Measurements from ENCODE around the gene EBF3. TPM values are rescaled to one million over a fixed set of nuclear protein-coding genes. Genes with fewer than 3 reads are reported as not detected.
A peak's percentile ranks its signal among the peaks of the same experiment; 100 is the strongest.

Gene EBF3
- total and polyA plus RNA-seq, 2 experiments from 2014 or later: 0.27 to 0.49 TPM

DNA sequence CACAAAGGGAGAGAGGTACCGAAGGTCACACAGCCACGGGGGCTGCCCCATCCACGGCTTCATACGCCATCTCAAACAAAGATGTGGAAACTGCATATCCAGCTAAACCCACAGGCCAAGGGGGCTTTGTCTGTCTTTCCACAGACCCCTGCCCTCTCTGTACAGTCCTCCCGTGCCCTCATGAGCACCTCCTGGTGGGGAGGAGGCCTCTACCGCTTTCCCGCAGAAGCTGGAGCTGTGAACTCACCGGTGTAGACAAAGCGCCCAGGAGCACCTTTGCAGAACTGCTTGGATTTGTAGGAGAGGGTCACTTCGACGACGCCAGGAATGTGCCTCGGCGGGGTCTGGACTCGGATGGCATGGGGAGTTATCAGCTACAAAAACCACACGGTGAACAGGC, 97.2 kb downstream of the EBF3 start:
- H2AFZ ChIP-seq: no peak overlapping the region
- no peak overlapping the region for H3K4me2 ChIP-seq
- peak; percentile 35 for ATAC-seq
- no peaks in the 10 kb centered on the region for H3K36me3 Mint-ChIP-seq (ENCODE audit: low read depth)
- no peaks in the 10 kb centered on the region for H4K20me1 ChIP-seq (replicated peaks; ENCODE audit: insufficient read depth)
- H3K9me3 Mint-ChIP-seq: no peaks in the 10 kb centered on the region
- TF ChIP-seq CREB1 (CRISPR knock-in tag; IDR thresholded peaks at IDR 0.05; ENCODE audit: low read depth): no peak
- TF ChIP-seq, protein P1, sequence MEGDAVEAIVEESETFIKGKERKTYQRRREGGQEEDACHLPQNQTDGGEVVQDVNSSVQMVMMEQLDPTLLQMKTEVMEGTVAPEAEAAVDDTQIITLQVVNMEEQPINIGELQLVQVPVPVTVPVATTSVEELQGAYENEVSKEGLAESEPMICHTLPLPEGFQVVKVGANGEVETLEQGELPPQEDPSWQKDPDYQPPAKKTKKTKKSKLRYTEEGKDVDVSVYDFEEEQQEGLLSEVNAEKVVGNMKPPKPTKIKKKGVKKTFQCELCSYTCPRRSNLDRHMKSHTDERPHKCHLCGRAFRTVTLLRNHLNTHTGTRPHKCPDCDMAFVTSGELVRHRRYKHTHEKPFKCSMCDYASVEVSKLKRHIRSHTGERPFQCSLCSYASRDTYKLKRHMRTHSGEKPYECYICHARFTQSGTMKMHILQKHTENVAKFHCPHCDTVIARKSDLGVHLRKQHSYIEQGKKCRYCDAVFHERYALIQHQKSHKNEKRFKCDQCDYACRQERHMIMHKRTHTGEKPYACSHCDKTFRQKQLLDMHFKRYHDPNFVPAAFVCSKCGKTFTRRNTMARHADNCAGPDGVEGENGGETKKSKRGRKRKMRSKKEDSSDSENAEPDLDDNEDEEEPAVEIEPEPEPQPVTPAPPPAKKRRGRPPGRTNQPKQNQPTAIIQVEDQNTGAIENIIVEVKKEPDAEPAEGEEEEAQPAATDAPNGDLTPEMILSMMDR (conservative IDR thresholded peaks at IDR 0.05; ENCODE audit: low read depth in 2 of 2): peak; percentile 44 to 58
- TF ChIP-seq, protein P2, sequence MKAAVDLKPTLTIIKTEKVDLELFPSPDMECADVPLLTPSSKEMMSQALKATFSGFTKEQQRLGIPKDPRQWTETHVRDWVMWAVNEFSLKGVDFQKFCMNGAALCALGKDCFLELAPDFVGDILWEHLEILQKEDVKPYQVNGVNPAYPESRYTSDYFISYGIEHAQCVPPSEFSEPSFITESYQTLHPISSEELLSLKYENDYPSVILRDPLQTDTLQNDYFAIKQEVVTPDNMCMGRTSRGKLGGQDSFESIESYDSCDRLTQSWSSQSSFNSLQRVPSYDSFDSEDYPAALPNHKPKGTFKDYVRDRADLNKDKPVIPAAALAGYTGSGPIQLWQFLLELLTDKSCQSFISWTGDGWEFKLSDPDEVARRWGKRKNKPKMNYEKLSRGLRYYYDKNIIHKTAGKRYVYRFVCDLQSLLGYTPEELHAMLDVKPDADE (IDR thresholded peaks at IDR 0.05): no peak
- no peak overlapping the region for H3K27ac ChIP-seq (ENCODE audit: low read depth)
- no peaks in the 10 kb centered on the region for H3K36me3 ChIP-seq (ENCODE audit: insufficient read depth)
- H3K9me2 ChIP-seq (ENCODE audit: insufficient read depth): no peaks in the 10 kb centered on the region
- no peaks in the 10 kb centered on the region for H3K79me2 ChIP-seq (replicated peaks; ENCODE audit: insufficient read depth)
- H3F3A ChIP-seq (replicated peaks; ENCODE audit: low read depth): no peaks in the 10 kb centered on the region
- no peaks in the 10 kb centered on the region for H3K27me3 ChIP-seq (ENCODE audit: insufficient read depth)
- H3K4me1 ChIP-seq (ENCODE audit: insufficient read depth): peaks cover 35% of the 10 kb centered on the region
- no peak overlapping the region for H3K4me3 ChIP-seq
- H3K27me3 Mint-ChIP-seq (ENCODE audit: insufficient read depth, low read depth, poor library complexity): peaks cover 18% of the 10 kb centered on the region
- H3K4me3 Mint-ChIP-seq: no peak overlapping the region
- DNase-seq (ENCODE audit: low spot score): peak; percentile 45
- H3K27ac Mint-ChIP-seq: no peak overlapping the region
- peaks cover 54% of the 10 kb centered on the region for H3K4me1 Mint-ChIP-seq

DNA sequence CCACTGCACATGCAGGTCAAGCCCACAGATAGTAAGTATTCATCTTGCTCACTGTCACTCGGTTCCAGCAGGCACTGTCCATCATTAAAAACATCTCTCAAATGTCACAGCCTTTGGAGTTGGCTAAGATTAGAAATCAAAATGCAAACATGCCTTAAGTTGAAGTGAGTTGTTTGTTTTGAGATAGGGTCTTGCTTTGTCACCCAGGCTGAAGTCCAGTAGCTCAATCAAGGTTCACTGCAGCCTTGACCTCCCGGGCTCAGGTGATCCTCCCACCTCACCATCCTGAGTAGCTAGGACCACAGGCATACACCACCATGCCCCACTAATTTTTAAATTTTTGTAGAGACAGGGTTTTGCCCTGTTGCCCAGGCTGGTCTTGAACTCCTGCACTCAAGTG, 98.1 kb downstream of the EBF3 start:
- no peak for DNase-seq (ENCODE audit: low spot score)
- Histone ChIP-seq H3K79me2 (replicated peaks; ENCODE audit: insufficient read depth) (no peaks in the 10 kb centered on the region), H3K27me3 (ENCODE audit: insufficient read depth) (no peaks in the 10 kb centered on the region), H3K4me1 (ENCODE audit: insufficient read depth) (peaks cover 27% of the 10 kb centered on the region), H3F3A (replicated peaks; ENCODE audit: low read depth) (no peaks in the 10 kb centered on the region), H3K27ac (ENCODE audit: low read depth) (no peak overlapping the region), H3K4me3 (no peak overlapping the region), H3K9me2 (ENCODE audit: insufficient read depth) (no peaks in the 10 kb centered on the region), H3K36me3 (ENCODE audit: insufficient read depth) (no peaks in the 10 kb centered on the region), H2AFZ (no peak overlapping the region), H3K4me2 (no peak overlapping the region), H4K20me1 (replicated peaks; ENCODE audit: insufficient read depth) (no peaks in the 10 kb centered on the region)
- H3K4me1 Mint-ChIP-seq: peaks cover 45% of the 10 kb centered on the region
- H3K36me3 Mint-ChIP-seq (ENCODE audit: low read depth): no peaks in the 10 kb centered on the region
- no peak overlapping the region for H3K27ac Mint-ChIP-seq
- ATAC-seq: no peak
- no peaks in the 10 kb centered on the region for H3K9me3 Mint-ChIP-seq
- no peak overlapping the region for H3K4me3 Mint-ChIP-seq
- H3K27me3 Mint-ChIP-seq (ENCODE audit: insufficient read depth, low read depth, poor library complexity): peaks cover 13% of the 10 kb centered on the region
- TF ChIP-seq NANOG (IDR thresholded peaks at IDR 0.05; ENCODE audit: borderline replicate concordance): no peak
- no peak for TF ChIP-seq JUNB (IDR thresholded peaks at IDR 0.05; ENCODE audit: unreplicated experiment)
- TF ChIP-seq ZNF114 (CRISPR knock-in tag; IDR thresholded peaks at IDR 0.05): no peak
- TF ChIP-seq EZH2 (IDR thresholded peaks at IDR 0.05; ENCODE audit: low read depth, unreplicated experiment): no peak
- no peak for TF ChIP-seq CREB1 (CRISPR knock-in tag; IDR thresholded peaks at IDR 0.05; ENCODE audit: low read depth)
- no peak for TF ChIP-seq EZH2phosphoT487 (IDR thresholded peaks at IDR 0.05; ENCODE audit: unreplicated experiment)
- TF ChIP-seq STAT1 (IDR thresholded peaks at IDR 0.05; ENCODE audit: unreplicated experiment): no peak
- TF ChIP-seq, protein P2 (IDR thresholded peaks at IDR 0.05): no peak
- TF ChIP-seq, protein P3, sequence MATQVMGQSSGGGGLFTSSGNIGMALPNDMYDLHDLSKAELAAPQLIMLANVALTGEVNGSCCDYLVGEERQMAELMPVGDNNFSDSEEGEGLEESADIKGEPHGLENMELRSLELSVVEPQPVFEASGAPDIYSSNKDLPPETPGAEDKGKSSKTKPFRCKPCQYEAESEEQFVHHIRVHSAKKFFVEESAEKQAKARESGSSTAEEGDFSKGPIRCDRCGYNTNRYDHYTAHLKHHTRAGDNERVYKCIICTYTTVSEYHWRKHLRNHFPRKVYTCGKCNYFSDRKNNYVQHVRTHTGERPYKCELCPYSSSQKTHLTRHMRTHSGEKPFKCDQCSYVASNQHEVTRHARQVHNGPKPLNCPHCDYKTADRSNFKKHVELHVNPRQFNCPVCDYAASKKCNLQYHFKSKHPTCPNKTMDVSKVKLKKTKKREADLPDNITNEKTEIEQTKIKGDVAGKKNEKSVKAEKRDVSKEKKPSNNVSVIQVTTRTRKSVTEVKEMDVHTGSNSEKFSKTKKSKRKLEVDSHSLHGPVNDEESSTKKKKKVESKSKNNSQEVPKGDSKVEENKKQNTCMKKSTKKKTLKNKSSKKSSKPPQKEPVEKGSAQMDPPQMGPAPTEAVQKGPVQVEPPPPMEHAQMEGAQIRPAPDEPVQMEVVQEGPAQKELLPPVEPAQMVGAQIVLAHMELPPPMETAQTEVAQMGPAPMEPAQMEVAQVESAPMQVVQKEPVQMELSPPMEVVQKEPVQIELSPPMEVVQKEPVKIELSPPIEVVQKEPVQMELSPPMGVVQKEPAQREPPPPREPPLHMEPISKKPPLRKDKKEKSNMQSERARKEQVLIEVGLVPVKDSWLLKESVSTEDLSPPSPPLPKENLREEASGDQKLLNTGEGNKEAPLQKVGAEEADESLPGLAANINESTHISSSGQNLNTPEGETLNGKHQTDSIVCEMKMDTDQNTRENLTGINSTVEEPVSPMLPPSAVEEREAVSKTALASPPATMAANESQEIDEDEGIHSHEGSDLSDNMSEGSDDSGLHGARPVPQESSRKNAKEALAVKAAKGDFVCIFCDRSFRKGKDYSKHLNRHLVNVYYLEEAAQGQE (IDR thresholded peaks at IDR 0.05; ENCODE audit: unreplicated experiment): no peak
- TF ChIP-seq ZNF331 (CRISPR knock-in tag; IDR thresholded peaks at IDR 0.05; ENCODE audit: low read depth): no peak
